Activated CD4-positive, alpha-beta T cell treated with anti-CD3 and anti-CD28 coated beads for 4 hours (primary cell): Measurements from ENCODE around the gene ING1.
"Not testable (repeated sequence)": the region's sequence is repeated elsewhere in the genome, so short reads cannot be mapped to it uniquely, and the experiment has no call there.

Experiments
- DNase-seq, 2 donors: peaks; one replicate each; pipeline ENCODE4 v3.0.0-alpha.2; 2020

Gene ING1

DNA sequence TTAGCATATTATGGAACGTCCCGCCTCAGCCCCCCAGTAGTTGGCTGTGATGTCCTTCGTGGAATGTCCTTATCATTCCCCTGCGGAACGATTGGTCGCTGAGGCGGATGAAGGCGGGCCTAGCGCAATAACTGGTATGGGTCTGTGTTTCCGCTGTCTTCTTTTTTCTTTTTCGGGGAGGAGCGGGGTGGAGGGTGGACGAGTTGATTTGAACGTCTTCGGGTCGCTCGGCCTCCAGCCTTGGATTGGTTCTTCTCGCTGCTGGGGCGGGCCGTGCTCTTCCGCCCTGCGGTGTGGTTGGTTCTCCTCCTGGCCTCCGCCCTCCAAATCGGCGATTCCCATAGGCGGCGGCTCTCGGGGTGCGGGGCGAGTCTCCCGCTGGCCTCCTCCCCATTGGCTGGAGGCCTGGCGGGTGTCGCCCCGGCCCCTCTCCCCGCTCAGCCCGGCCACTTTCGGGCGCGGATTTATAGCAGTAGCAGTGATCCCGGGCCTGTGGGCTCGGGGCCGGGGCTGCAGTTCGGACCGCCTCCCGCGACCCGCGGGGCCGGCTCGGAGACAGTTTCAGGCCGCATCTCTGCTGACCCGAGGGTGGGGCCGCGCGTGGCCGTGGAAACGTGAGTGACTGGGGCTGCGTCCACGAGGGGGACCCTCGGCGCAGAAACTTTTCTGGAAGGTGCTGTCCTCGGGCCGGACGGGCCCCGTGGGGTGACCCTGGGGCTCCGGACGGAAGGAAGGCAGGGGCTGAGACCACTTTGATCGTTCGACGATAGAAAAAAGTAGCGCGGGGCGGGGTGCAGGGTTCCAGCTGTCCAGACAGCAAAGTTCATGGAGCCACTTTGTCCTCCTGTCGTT lies 2.1 kb downstream of the ING1 start:
- DNase-seq = peak; percentile 93 to 97

- no peak for DNase-seq
These were observed 2.7 kb downstream of the ING1 start for GRCh38 chr13:110716247-110716515.

DNA sequence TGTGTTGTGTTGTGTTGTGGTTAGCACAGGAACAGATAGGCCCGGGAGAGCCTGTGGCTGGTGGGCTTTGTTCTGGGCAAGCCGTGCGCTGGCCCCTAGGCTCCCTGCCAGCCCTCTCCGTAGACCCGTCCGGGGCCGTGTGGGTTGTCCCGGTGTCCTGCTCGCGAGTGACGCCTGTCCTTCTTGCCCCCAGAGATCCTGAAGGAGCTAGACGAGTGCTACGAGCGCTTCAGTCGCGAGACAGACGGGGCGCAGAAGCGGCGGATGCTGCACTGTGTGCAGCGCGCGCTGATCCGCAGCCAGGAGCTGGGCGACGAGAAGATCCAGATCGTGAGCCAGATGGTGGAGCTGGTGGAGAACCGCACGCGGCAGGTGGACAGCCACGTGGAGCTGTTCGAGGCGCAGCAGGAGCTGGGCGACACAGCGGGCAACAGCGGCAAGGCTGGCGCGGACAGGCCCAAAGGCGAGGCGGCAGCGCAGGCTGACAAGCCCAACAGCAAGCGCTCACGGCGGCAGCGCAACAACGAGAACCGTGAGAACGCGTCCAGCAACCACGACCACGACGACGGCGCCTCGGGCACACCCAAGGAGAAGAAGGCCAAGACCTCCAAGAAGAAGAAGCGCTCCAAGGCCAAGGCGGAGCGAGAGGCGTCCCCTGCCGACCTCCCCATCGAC lies 5.7 kb downstream of the ING1 start:
- no peak for DNase-seq

GRCh38 chr13:110722971-110723370 lies 9.5 kb downstream of the ING1 start:
- DNase-seq = no peak

DNA sequence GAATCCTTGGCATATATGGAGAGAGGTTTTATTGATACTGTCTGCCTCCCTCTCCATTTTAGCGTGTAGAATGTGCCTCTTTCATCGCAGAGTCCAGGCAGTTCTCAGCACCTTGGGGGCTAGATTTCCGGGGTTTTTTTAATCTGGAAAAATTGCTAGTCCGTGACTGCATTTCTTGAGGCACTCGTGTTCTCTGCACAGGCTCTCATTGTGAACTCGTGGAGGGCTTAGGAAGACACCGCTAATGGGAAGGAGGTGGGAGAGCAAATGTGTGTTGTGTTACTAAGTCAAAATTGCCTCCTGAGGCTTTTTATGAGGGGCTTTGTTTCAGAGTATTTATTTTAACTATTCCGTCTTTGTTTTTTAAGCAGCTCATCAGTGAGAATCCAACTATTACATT lies 10.1 kb downstream of the ING1 start:
- no peak for DNase-seq

DNA sequence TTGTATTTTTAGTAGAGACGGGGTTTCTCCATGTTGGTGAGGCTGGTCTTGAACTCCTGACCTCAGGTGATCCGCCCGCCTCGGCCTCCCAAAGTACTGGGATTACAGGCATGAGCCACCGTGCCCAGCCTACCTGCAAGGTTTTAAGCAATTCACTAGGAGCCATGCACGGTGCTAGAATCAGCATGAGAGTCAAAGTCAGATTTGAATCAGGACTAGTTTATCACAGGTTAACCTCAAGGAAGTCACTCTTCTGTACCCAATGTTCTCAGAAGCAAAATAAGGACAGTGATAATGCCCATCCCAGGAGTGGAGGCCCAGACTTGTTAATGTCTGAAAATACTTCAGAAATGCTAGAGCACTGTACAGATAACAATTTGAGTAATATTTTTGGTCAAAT lies 12.7 kb downstream of the ING1 start:
- not testable (repeated sequence) for DNase-seq

DNA sequence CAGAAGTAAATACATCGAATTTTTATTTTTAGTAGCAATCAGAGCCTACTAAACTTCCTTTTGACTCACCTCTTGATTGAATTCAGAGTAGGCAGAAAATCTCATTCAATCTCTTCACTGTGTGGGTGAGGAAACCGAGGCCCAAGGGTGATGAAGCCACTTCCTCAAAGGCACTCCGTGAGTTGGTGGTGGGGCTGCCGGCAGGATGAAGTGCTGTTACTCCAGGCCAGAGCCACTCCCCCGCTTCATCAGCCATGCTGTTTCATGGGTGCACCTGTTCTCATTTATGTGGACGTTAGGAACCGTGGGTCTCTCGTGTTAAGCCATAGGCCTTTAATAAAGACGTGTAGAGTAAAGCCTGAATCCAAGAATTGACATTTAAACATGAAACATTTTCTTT lies 13.2 kb downstream of the ING1 start:
- DNase-seq = peak; percentile 52 to 59

- DNase-seq = no peak
These were observed 17.6 kb downstream of the ING1 start for GRCh38 chr13:110731072-110731471.

- DNase-seq = no peak
These were observed 21.1 kb downstream of the ING1 start for GRCh38 chr13:110734561-110734960.

DNA sequence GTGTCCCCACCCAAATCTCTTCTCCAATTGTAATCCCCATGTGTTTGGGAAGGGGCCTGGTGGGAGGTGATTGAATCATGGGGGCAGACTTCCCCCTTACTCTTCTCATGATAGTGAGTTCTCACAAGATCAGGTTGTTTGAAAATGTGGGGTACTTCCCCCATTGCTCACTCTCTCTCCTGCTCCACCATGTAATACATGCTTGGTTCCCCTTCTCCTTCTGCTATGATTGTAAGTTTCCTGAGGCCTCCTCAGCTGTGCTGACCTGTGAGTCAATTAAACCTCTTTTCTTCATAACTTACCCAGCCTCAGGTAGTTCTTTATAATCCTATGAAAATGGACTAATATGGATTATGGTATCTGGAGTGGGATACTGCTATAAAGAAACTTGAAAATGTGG lies 24.1 kb downstream of the ING1 start:
- DNase-seq = no peak

GRCh38 chr13:110743687-110744086 lies 30.2 kb downstream of the ING1 start:
- no peak for DNase-seq

DNA sequence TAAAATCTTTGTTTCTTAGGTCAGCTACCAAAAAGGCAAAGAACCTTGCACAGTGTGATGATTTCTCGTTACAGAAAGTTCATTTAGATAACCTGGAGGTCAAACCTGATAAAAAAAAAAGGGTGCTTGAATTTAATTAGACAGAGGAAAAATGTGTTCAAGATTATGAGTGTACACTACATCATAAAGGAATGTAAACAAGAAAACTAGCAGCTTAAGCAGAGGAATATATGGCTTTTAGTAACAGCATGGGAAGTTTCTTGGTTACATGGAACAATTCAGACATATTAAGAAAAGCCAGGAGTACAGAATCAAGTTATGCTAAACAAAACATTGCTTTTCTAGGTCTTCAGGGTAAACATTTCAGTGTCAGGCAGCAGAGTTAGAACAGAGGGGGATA lies 32.9 kb downstream of the ING1 start:
- DNase-seq = no peak

DNA sequence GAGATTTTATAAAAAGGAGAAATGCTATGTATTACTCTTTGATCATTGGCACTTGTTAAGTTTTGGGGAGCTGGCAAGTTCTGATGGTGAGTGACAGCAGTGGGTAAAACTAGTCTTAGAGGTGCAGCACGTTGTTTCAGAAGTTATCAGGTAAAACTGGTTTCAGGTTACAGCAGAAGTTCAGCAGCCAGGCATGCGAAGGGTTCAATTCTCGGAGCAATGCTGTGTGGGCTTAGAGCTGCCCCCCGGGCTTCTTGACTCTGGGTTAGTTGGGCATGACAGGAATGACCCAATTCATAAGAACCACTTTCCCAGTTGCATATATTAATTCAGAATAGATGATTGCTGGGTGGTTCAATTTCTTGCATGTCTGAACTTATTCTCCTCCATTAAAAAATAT lies 34.8 kb downstream of the ING1 start:
- DNase-seq = no peak

DNA sequence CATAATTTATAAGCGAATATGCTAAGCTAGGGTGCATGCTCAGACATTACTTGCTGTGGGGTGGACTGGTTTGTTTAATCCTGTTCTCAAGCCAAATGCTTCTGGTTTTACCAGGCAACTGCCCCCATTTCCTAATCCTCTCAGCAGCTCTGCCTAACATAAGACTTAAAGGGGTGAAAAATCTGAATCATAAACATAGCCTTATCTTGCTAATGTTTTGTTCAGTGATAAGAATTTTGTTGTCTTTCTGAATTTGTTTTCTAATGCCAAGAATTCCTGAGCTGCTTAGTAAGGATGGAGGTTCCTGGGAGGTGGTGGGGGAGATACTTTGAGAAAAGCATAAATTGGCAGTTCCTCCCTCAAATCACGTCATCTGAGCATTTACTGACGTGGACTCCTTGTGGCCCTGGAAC lies 42.7 kb downstream of the ING1 start:
- DNase-seq = no peak

DNA sequence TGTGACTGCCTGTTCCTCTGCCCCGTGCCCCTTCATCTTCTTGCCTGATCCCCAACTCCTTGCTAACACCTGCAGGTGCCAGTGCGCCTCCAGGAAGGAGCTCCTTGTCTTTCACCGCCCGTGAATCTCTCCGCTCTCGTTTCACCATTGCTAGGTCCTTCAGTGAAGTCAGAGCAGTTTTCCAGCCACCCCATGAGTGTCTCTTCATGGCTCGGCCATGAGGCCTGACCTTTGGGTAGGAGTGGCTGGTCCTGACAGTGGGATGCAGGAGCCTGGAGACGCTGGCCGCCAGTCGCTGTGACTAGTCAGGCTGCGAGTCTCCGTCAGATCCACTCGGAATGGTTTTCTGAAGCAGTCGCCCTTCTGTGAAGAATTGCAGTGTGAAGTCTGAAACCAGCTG lies 43.8 kb downstream of the ING1 start:
- DNase-seq = no peak

- no peak for DNase-seq
These were observed 44.8 kb downstream of the ING1 start for GRCh38 chr13:110758195-110758805.

- DNase-seq = no peak
These were observed 46.2 kb downstream of the ING1 start for GRCh38 chr13:110759710-110760109.

- DNase-seq = no peak
These were observed 47.1 kb downstream of the ING1 start for GRCh38 chr13:110760611-110761010.

DNA sequence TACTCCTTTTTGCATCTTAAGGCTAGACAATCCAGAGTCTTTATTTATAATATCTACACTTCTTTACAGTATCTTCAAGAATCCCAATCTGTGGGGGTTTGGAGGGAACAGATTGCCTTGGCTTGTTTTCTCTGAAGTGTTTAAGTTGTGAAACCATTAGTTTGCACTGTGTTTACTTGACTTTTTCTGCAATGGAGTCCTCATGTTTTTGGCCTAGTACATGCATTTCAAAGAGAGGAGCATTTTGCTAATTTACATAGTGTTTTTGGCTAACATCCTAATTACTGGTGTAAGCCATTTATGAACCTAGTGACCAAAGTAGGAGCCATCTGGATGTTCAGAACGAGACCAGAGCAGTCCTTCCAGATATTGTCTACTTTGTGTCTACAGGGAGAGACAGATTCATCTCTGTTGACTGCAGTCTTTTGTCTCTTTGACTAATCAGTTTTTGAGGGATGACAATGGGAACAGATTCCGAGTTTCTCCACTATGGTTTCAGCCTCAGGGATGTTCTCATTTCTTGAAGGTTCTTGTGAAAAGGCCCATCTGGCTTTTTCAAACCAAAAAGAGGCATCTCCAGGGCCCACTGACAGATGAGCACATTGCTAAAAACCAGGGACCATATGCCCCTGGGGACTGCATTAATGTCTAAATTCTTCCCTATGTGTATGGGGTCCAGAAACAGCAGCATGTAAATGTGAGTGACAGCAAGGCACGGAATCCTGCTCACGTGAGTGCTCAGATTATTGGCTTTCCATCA lies 53.4 kb downstream of the ING1 start:
- no peak for DNase-seq

DNA sequence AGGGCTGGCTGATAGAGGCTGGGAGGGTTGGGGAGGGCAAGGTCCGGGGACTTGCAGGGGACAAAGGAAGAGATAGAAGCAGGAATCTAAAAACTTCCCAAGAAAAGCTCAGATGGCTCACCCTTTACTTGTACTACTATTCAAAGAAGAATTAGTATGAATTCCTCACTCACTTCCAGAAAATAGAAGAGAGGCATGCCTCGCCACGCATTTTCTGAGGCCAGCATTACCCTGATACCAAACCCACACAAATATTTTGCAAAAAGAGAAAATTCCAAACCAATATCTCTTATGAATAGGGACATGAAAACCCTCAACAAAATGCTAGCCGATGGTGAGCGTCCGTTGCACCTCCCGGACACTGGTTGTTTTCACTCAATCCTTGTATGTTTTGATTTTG lies 54.0 kb downstream of the ING1 start:
- DNase-seq = no peak

- no peak for DNase-seq
These were observed 55.6 kb downstream of the ING1 start for GRCh38 chr13:110769097-110769496.

DNA sequence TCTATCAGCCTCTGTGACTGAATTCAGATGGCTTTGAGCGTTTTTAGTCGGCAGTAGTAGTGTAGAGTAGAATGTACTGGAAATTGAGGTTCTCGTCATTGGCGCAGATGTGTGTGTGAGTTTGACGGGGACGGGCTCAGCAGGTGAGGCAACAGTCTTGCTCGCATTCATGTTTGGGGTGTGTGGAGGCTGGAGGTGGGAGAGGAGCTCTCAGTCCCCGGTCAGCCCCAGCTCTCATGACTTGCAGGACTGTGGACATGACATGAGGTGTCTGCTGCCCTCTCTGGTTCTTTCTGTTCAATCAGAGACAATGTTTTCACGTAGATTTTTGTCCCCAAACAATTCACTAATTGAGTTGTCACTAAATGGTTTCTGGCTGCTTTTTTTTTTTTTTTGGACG lies 57.2 kb downstream of the ING1 start:
- no peak for DNase-seq

DNA sequence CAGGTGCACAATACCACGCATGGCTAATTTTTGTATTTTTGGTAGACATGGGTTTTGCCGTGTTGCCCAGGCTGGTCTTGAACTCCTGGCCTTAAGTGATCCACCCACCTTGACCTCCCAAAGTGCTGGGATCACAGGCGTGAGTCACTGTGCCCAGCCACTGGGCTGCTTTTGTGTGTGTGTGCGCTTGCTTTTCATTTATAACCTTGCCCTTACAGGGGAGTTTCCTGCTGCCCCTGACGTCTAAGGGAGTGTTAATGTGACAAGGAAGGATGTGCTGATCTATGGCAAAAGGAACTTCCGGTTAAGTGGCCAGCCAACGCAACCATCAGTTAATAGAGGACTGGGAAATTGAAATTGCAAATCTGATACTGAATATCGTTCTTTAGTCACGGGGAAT lies 57.7 kb downstream of the ING1 start:
- no peak for DNase-seq
